ENCODE results near the gene JSRP1. TPM values are rescaled to one million over a fixed set of nuclear protein-coding genes. Genes with fewer than 3 reads are reported as not detected.

Gene JSRP1
- total and polyA plus RNA-seq, 4 donors = 0.25 to 0.45 (median 0.39) TPM; not detected in 1

DNA sequence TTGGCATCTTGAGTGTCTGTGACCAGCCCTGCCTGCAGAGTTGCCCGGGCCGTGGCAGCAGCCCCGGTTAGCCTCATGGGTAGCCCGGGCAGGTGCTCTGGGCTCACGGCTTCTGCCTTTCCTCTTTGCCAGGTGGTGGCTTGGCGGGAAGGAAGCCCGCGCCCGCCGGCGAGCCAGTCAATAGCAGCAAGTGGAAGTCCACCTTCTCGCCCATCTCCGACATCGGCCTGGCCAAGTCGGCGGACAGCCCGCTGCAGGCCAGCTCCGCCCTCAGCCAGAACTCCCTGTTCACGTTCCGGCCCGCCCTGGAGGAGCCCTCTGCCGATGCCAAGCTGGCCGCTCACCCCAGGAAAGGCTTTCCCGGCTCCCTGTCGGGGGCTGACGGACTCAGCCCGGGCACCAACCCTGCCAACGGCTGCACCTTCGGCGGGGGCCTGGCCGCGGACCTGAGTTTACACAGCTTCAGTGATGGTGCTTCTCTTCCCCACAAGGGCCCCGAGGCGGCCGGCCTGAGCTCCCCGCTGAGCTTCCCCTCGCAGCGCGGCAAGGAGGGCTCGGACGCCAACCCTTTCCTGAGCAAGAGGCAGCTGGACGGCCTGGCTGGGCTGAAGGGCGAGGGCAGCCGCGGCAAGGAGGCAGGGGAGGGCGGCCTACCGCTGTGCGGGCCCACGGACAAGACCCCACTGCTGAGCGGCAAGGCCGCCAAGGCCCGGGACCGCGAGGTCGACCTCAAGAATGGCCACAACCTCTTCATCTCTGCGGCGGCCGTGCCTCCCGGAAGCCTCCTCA is 30.0 kb downstream of the JSRP1 start:
- WGBS = 92% methylated on average over 59 of the region's 59 CpGs
- H3K9me3 ChIP-seq (ENCODE audit: control insufficient read depth in 4 of 4, low read length in 3 of 4) = no peaks in the 10 kb centered on the region
- H3K36me3 ChIP-seq (ENCODE audit: control insufficient read depth in 4 of 4, insufficient read depth in 3 of 4, low read depth in 1 of 4, low read length in 3 of 4) = peaks cover 0 to 39% (median 14%) of the 10 kb centered on the region in 4 donors
- H3K4me3 ChIP-seq (ENCODE audit: low read depth in 1 of 3, low read length in 3 of 3) = no peak overlapping the region
- TF ChIP-seq EGR1 (IDR thresholded peaks at IDR 0.05; ENCODE audit: low read depth in 2 of 2) (no peak), NR2F2 (IDR thresholded peaks at IDR 0.05) (no peak), HNF4A (conservative IDR thresholded peaks at IDR 0.05) (no peak), TAF1 (conservative IDR thresholded peaks at IDR 0.05) (no peak), YY1 (IDR thresholded peaks at IDR 0.05) (no peak), RXRA (IDR thresholded peaks at IDR 0.05) (no peak), MAX (IDR thresholded peaks at IDR 0.05) (no peak), GABPA (IDR thresholded peaks at IDR 0.05 in 1 of 2, conservative IDR thresholded peaks at IDR 0.05 in 1 of 2) (no peak), REST (IDR thresholded peaks at IDR 0.05) (no peak), ATF3 (IDR thresholded peaks at IDR 0.05) (no peak)
- H3K27ac ChIP-seq (ENCODE audit: low read depth in 1 of 2, low read length in 2 of 2) = no peak overlapping the region
- H3K4me1 ChIP-seq (ENCODE audit: control insufficient read depth in 4 of 4, insufficient read depth in 4 of 4, low read length in 3 of 4) = peaks cover 7 to 26% (median 13%) of the 10 kb centered on the region in 4 donors
- no peaks in the 10 kb centered on the region for H3K27me3 ChIP-seq (ENCODE audit: control insufficient read depth in 4 of 4, insufficient read depth in 4 of 4, low read length in 3 of 4)
- no peak overlapping the region for H3K9ac ChIP-seq (ENCODE audit: low read depth in 1 of 2, low read length in 2 of 2)
- no peak for DNase-seq (ENCODE audit: low spot score)

- peaks cover 7 to 24% (median 13%) of the 10 kb centered on the region in 4 donors for H3K4me1 ChIP-seq (ENCODE audit: control insufficient read depth in 4 of 4, insufficient read depth in 4 of 4, low read length in 3 of 4)
- H3K9ac ChIP-seq (ENCODE audit: low read depth in 1 of 2, low read length in 2 of 2) = no peak overlapping the region
- no peak overlapping the region for H3K4me3 ChIP-seq (ENCODE audit: low read depth in 1 of 3, low read length in 3 of 3)
- peaks cover under 1 to 39% (median 13%) of the 10 kb centered on the region in 4 donors for H3K36me3 ChIP-seq (ENCODE audit: control insufficient read depth in 4 of 4, insufficient read depth in 3 of 4, low read depth in 1 of 4, low read length in 3 of 4)
- no peak for DNase-seq (ENCODE audit: low spot score)
- 94% methylated on average over 32 of the region's 32 CpGs for WGBS
- H3K9me3 ChIP-seq (ENCODE audit: control insufficient read depth in 4 of 4, low read length in 3 of 4) = no peaks in the 10 kb centered on the region
- no peak overlapping the region for H3K27ac ChIP-seq (ENCODE audit: low read depth in 1 of 2, low read length in 2 of 2)
- no peaks in the 10 kb centered on the region for H3K27me3 ChIP-seq (ENCODE audit: control insufficient read depth in 4 of 4, insufficient read depth in 4 of 4, low read length in 3 of 4)
- no peak for TF ChIP-seq RXRA (IDR thresholded peaks at IDR 0.05)
- no peak for TF ChIP-seq NR2F2 (IDR thresholded peaks at IDR 0.05)
- TF ChIP-seq MAX (IDR thresholded peaks at IDR 0.05) = no peak
- no peak for TF ChIP-seq YY1 (IDR thresholded peaks at IDR 0.05)
- no peak for TF ChIP-seq HNF4G (IDR thresholded peaks at IDR 0.05)
- no peak for TF ChIP-seq TAF1 (conservative IDR thresholded peaks at IDR 0.05)
- TF ChIP-seq HNF4A (conservative IDR thresholded peaks at IDR 0.05) = no peak
- TF ChIP-seq GABPA (IDR thresholded peaks at IDR 0.05 in 1 of 2, conservative IDR thresholded peaks at IDR 0.05 in 1 of 2) = no peak
- no peak for TF ChIP-seq RAD21 (IDR thresholded peaks at IDR 0.05)
- TF ChIP-seq FOXA2 (IDR thresholded peaks at IDR 0.05) = no peak
- TF ChIP-seq, protein P1, sequence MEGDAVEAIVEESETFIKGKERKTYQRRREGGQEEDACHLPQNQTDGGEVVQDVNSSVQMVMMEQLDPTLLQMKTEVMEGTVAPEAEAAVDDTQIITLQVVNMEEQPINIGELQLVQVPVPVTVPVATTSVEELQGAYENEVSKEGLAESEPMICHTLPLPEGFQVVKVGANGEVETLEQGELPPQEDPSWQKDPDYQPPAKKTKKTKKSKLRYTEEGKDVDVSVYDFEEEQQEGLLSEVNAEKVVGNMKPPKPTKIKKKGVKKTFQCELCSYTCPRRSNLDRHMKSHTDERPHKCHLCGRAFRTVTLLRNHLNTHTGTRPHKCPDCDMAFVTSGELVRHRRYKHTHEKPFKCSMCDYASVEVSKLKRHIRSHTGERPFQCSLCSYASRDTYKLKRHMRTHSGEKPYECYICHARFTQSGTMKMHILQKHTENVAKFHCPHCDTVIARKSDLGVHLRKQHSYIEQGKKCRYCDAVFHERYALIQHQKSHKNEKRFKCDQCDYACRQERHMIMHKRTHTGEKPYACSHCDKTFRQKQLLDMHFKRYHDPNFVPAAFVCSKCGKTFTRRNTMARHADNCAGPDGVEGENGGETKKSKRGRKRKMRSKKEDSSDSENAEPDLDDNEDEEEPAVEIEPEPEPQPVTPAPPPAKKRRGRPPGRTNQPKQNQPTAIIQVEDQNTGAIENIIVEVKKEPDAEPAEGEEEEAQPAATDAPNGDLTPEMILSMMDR (IDR thresholded peaks at IDR 0.05; ENCODE audit: low read depth, low read length, missing input control) = no peak
- TF ChIP-seq REST (IDR thresholded peaks at IDR 0.05) = no peak
- TF ChIP-seq FOXA1 (IDR thresholded peaks at IDR 0.05) = no peak
- TF ChIP-seq SP1 (IDR thresholded peaks at IDR 0.05) = no peak
- TF ChIP-seq EGR1 (IDR thresholded peaks at IDR 0.05; ENCODE audit: low read depth in 2 of 2) = no peak
- TF ChIP-seq JUND (IDR thresholded peaks at IDR 0.05) = no peak
- TF ChIP-seq ATF3 (IDR thresholded peaks at IDR 0.05) = no peak
These were observed 30.7 kb downstream of the JSRP1 start for GRCh38 chr19:2225415-2226050.
